ENCODE measurements around the gene TAS1R2. TPM values are rescaled to one million over a fixed set of nuclear protein-coding genes. Genes with fewer than 3 reads are reported as not detected.

Gene TAS1R2

GRCh38 chr1:18792747-18793146, 66.7 kb downstream of the TAS1R2 start:
- H3K4me1 ChIP-seq (ENCODE audit: control insufficient read depth, insufficient read depth, low read length) = no peaks in the 10 kb centered on the region
- H3K4me3 ChIP-seq (ENCODE audit: low read length) = no peak overlapping the region
- no peaks in the 10 kb centered on the region for H3K27me3 ChIP-seq (ENCODE audit: control insufficient read depth, insufficient read depth, low read length)
- H3K9ac ChIP-seq (ENCODE audit: low read depth, low read length) = no peak overlapping the region
- H3K4me2 ChIP-seq (ENCODE audit: low read length) = no peak overlapping the region
- H3K36me3 ChIP-seq (ENCODE audit: insufficient read depth, low read length) = no peaks in the 10 kb centered on the region
- no peaks in the 10 kb centered on the region for H3K9me3 ChIP-seq (replicated peaks; ENCODE audit: low read length)

Small RNAs within 50 kb of the gene (small RNA-seq; reads per million reads assigned to genes)
- gene MIR1290 = not detected
- not detected for gene MIR4695
